Activated naive CD4-positive, alpha-beta T cell (primary cell): Measurements from ENCODE around the gene STRAP.

Experiments
- DNase-seq, 4 experiments: peaks; one replicate each; lab custom pipeline; 2025; lab: John Stamatoyannopoulos, UW

Gene STRAP, protein sequence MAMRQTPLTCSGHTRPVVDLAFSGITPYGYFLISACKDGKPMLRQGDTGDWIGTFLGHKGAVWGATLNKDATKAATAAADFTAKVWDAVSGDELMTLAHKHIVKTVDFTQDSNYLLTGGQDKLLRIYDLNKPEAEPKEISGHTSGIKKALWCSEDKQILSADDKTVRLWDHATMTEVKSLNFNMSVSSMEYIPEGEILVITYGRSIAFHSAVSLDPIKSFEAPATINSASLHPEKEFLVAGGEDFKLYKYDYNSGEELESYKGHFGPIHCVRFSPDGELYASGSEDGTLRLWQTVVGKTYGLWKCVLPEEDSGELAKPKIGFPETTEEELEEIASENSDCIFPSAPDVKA

DNA sequence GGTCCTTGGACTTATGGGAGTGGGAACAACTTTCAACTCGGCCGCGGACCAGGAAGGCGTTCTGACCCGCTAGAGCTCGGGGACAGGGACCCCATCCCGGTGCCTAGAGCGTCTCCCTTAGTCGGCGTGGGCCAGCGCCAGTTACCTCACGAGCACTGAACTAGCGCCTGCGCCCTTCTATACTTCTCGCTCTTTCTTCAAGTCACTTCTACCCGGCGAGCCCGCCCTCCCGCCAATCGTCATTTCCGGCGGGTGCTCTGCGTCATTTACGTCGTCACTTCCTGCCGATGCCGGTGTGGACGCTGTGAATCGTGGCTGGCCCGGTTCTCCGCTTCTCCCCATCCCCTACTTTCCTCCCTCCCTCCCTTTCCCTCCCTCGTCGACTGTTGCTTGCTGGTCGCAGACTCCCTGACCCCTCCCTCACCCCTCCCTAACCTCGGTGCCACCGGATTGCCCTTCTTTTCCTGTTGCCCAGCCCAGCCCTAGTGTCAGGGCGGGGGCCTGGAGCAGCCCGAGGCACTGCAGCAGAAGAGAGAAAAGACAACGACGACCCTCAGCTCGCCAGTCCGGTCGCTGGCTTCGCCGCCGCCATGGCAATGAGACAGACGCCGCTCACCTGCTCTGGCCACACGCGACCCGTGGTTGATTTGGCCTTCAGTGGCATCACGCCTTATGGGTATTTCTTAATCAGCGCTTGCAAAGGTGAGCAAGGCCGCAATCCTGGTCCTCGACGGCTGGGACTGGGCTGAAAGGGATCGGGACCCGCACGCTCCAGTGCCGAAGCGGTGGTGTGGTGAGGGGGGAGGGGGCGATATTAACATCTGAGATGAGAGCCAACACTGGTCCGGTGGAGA is at the start of gene STRAP:
Gene STRAP (plus strand): TSS at position 270 of the 854 bp plus-strand sequence. CDS start 321 bp downstream, at position 591.
- DNase-seq = peak; percentile 87 to 91 (median 90)

- DNase-seq = no peak
Observed at GRCh38 chr12:15834575-15834974, 47.6 kb upstream of the STRAP start.

DNA sequence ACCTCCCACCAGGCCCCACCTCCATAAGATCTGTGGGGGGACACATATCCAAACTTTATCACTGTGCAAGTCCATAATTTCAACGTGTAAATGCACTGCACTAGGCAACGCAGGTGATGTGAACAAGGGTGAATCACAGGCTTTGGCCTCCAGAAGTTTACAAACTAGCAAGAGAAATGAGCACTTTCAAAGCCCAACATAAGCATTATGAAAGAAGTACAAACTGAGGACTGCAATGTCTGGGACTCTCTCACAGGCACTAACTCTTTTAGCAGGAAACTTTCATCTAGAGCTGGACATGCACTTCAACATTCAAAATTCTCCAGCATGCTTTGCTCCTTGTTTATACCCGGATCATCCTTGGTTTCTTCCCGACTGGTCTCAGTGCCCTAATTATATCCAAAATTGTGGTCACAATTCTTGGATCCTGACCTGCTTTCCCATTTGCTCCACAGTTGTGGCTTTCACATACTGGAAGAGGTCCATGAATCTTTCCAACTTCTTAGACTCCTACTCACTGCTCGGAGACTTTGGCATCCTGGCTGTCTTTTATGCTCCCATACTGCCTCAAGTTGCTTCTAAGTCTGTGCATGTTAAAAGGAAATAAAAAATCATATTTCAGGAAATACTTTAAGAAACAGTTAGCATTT is 44.9 kb upstream of the STRAP start:
- no peak for DNase-seq

DNA sequence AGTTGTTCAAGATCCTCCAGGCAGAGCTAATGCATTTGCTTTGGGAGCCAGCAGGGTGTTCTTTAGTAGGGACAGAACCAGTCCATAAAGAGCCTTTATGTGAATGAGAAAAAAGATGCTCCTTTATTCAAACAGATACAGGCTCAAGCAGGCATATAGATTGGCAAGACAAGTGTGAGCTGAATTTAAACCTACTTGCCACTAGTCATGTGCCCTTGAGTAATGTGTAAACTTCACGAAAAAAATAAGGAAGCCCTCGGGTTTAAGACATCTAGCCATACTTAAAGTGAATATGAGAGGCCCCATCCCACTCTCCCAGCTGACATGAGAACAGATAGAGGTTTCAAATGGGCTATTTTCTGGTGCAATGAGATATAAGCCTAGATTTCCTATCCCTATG is 43.1 kb upstream of the STRAP start:
- DNase-seq = no peak

- DNase-seq = no peak
Observed at GRCh38 chr12:15839682-15840081, 42.5 kb upstream of the STRAP start.

GRCh38 chr12:15842108-15842507 is 40.1 kb upstream of the STRAP start:
- DNase-seq = no peak

- no peak for DNase-seq
Observed at GRCh38 chr12:15846887-15847286, 35.3 kb upstream of the STRAP start.

GRCh38 chr12:15848606-15849005 is 33.6 kb upstream of the STRAP start:
- DNase-seq = no peak

GRCh38 chr12:15851045-15851620 is 31.1 kb upstream of the STRAP start:
- no peak for DNase-seq

GRCh38 chr12:15851919-15852318 is 30.3 kb upstream of the STRAP start:
- no peak for DNase-seq

- no peak for DNase-seq
Observed at GRCh38 chr12:15852383-15852782, 29.8 kb upstream of the STRAP start.

DNA sequence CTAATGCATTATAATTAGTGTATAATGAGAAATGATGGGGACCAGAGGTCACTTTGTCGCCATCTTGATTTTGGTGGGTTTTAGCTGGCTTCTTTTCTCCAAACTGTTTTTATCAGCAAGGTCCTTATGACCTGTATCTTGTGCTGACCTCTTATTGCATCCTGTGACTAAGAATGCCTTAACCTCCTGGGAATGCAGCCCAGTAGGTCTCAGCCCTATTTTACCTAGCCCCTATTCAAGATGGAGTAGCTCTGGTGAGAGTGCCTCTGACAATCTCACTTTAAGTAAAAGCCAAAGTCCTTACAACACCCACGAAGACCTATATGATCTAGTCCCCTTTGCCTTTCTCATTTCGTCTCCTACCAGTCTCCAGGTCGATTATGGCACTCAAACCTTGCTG is 28.3 kb upstream of the STRAP start:
- no peak for DNase-seq

DNA sequence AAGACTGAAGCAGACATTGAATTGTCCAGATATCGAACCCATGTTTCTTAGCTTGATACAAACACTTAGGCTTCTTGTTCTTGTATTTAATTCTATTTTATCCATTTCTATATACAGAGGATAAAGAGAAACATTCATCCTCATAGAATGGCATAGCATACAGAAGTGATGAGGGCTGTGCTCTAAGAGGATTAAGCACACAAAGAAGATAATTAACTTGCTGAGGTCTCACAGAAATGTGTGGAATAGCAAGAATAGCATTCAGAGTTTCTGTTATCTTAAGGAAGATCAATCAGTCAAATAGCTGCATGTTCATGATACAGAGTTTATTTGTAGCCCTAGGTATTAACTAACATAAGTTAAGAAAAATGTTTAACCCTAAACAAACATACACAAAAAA is 27.3 kb upstream of the STRAP start:
- no peak for DNase-seq

- DNase-seq = no peak
Observed at GRCh38 chr12:15855646-15856045, 26.5 kb upstream of the STRAP start.

GRCh38 chr12:15856097-15856982 is 25.8 kb upstream of the STRAP start:
- DNase-seq = no peak

DNA sequence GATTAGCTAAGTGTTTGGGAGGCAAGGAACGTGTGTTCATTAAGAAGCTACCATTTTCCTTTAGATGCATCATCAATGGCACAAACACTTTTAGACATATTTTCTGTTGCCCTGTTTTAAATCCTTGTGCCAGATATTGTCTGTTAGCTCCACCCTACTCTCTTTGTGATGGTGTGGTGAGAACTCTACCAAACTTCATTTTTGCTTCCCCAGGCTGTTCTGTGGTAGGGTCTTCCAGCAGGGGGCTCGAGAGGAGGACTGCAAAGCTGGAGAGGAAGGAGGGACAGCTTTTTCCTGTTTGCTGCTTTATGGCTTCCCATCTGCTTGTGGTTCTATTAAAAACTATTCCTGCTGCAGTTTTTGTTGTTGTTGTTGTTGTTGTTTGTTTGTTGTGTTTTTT is 23.8 kb upstream of the STRAP start:
- DNase-seq = no peak

DNA sequence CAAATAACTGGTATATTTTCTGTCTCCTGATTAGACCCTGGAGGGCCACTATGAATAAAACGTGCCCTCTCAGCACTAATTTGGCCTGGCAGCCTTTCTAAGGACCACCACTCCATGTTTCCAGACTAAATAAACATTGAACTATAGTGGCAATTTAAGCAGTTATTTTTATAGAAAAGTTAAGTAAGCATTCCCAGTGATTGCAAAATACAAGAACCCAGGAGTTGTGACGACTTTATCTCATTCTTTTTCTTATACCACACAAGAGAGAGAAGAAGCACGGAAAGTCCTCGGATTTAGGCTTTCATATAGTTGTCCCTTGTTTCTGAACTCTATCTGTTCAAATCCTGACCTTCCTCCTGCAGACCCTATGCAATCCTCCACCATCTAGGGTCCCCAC is 23.1 kb upstream of the STRAP start:
- DNase-seq = no peak

DNA sequence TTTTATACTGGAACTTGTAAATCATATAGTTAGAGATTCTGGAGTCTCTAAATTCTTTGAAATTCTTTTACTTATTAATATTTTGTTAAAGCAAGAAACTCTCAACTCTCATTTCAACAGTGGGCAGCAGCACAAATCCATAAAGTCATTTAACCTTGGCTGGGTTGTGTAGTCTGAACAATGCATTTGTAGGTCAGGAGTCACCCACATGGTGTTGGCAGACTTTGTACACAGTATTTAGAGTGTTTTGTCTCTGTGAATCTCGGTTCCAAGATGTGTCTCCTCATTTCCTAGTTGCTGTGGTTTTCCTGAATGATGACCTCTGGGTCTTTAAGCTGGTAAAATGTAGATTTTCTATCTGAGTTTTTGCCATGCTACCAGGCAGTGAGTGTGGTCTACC is 20.8 kb upstream of the STRAP start:
- DNase-seq = no peak

DNA sequence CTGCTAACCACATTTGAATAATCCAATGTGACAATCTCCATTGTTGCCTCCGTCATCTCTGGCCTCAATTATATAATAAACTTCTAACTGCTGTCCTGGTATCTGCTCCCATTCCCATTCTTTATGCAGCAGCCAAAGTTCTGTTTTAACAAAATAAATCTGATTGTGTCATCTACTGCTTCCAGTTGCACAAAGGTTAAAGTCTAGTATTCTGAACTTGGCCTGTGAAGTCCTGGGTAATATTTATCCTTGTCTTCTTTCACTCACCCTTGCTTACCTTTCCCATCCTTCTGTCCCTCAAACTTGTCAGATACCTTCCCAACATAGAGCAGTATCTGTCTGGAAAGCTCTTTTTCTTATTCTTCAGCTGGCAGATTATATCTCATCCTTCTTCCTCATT is 19.3 kb upstream of the STRAP start:
- no peak for DNase-seq

GRCh38 chr12:15863372-15863771 is 18.8 kb upstream of the STRAP start:
- DNase-seq = no peak

GRCh38 chr12:15863984-15864383 is 18.2 kb upstream of the STRAP start:
- DNase-seq = no peak
